Immature natural killer cell (primary cell): ENCODE measurements around the gene MYO1D. TPM values are rescaled to one million over a fixed set of nuclear protein-coding genes. Genes with fewer than 3 reads are reported as not detected.

Source experiments
- DNase-seq, 3 donors: peaks; one replicate each; pipeline ENCODE4 v3.0.0; 2022; ENCODE audit warnings: mixed read lengths in 1 of 3
- H3K27ac Mint-ChIP-seq, 6 donors: one replicate each; pipeline ENCODE4 v1.8.0; 2020; ENCODE audit warnings: mixed read lengths in 6 of 6, mild to moderate bottlenecking in 5 of 6, inconsistent platforms in 4 of 6, moderate library complexity in 3 of 6
- H3K27me3 Mint-ChIP-seq, 3 donors: one replicate each; pipeline ENCODE4 v1.8.0; 2020 to 2021; ENCODE audit warnings: low read depth in 3 of 3, mild to moderate bottlenecking in 3 of 3, mixed read lengths in 3 of 3, moderate library complexity in 3 of 3, inconsistent platforms in 1 of 3
- H3K36me3 Mint-ChIP-seq, 3 donors: one replicate each; pipeline ENCODE4 v1.8.0; 2020; ENCODE audit warnings: mixed read lengths in 3 of 3, inconsistent platforms in 2 of 3, mild to moderate bottlenecking in 2 of 3
- H3K4me1 Mint-ChIP-seq, 2 donors: one replicate each; pipeline ENCODE4 v1.8.0; 2020; ENCODE audit warnings: inconsistent platforms in 2 of 2, mild to moderate bottlenecking in 2 of 2, mixed read lengths in 2 of 2, moderate library complexity in 1 of 2
- H3K4me3 Mint-ChIP-seq, 5 donors: one replicate each; pipeline ENCODE4 v1.8.0; 2020; ENCODE audit warnings: mild to moderate bottlenecking in 5 of 5, mixed read lengths in 5 of 5, inconsistent platforms in 3 of 5, moderate library complexity in 3 of 5
- H3K9me3 Mint-ChIP-seq, 6 donors: one replicate each; pipeline ENCODE4 v1.8.0; 2020; ENCODE audit warnings: mild to moderate bottlenecking in 6 of 6, mixed read lengths in 6 of 6, inconsistent platforms in 4 of 6, moderate library complexity in 3 of 6
- polyA plus RNA-seq, 3 donors: library from polyadenylated mRNA; unstranded; fragments of 300-500 nt; fragmentation: Illumina TruSeq; gene quantifications; one replicate each; pipeline ENCODE4 v1.2.3, GENCODE V29; 2021

MYO1D gene
- polyA plus RNA-seq, 3 donors from 2014 or later = 2.0 to 7.9 TPM; not detected in 1

DNA sequence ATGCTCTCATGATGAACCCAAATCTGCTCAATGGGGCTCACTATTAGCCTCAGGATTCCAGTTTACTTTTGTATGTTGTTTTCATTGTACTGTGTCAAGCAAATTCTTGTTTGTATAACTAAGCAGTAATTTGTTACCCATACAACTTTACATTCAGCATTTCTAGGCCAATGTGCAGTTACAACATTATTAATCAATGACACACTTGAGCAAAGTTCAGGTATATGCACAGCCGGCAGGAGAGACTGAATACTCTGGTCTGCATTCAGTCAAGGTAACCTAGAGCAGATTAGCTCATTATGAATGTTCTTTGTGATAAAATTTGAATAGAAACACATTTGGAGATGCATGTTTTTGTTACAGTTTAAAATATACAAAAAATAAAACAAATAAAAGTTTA is 2.2 kb upstream of the MYO1D start:
- peaks cover 3 to 21% (median 16%) of the 10 kb centered on the region in 3 donors for H3K27me3 Mint-ChIP-seq
- H3K4me1 Mint-ChIP-seq = peaks cover 21 to 30% of the 10 kb centered on the region in 2 donors
- no peak overlapping the region for H3K27ac Mint-ChIP-seq
- no peaks in the 10 kb centered on the region for H3K9me3 Mint-ChIP-seq
- no peak for DNase-seq
- peaks cover 0 to 5% (median 3%) of the 10 kb centered on the region in 3 donors for H3K36me3 Mint-ChIP-seq
- no peak overlapping the region for H3K4me3 Mint-ChIP-seq

GRCh38 chr17:32878211-32878610 is 1.3 kb upstream of the MYO1D start:
- peak overlapping the region in 4 of 5 donors; percentile 84 to 94 (median 90) for H3K4me3 Mint-ChIP-seq
- peak overlapping the region in 2 of 6 donors; percentile 29 to 59 for H3K27ac Mint-ChIP-seq
- H3K9me3 Mint-ChIP-seq = no peaks in the 10 kb centered on the region

GRCh38 chr17:32877164-32877764 is 340 bp upstream of the MYO1D start:
- Mint-ChIP-seq H3K4me3 (peak overlapping the region; percentile 84 to 94 (median 88)), H3K9me3 (no peaks in the 10 kb centered on the region), H3K27me3 (peaks cover 4 to 16% (median 13%) of the 10 kb centered on the region in 3 donors), H3K27ac (peak overlapping the region; percentile 85 to 94 (median 86)), H3K36me3 (peaks cover 0 to 5% (median 0%) of the 10 kb centered on the region in 3 donors), H3K4me1 (peaks cover 21 to 30% of the 10 kb centered on the region in 2 donors)
- peak; percentile 88 to 93 (median 92) for DNase-seq

More at GRCh38 chr17:32878211-32878610, 1.3 kb upstream of the MYO1D start:
- Mint-ChIP-seq H3K27me3 (peaks cover 4 to 16% (median 16%) of the 10 kb centered on the region in 3 donors), H3K36me3 (peaks cover 0 to 5% (median 0%) of the 10 kb centered on the region in 3 donors), H3K4me1 (peaks cover 21 to 30% of the 10 kb centered on the region in 2 donors)
- no peak for DNase-seq

DNA sequence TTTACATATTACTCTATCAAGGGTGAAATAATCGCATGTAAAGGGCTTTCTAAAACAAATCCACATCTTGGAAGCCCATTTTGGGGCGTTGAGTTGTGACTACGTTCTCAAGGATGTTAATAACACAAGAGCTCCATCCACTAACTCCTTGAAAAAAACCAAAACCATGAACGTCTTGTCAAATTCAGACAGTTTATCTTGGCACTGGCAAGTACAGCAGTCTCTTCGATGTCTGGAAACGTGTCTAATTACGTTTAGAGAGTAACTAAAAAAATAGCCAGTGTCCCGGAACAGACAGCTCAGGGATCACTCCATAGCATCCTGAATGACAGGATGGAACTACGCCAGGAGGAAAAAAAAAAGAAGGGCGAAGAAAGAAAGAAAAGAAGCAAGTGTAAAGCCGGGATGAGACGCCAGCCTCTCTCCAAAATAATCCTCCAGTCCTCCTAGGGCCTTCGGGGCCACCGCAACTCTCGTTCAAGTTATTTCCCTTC is 954 bp downstream of the MYO1D start:
- Mint-ChIP-seq H3K9me3 (no peaks in the 10 kb centered on the region), H3K27ac (peak overlapping the region; percentile 31 to 95 (median 82)), H3K36me3 (peaks cover 0 to 3% (median 0%) of the 10 kb centered on the region in 3 donors), H3K4me1 (peaks cover 21 to 30% of the 10 kb centered on the region in 2 donors), H3K27me3 (peaks cover 2 to 16% (median 13%) of the 10 kb centered on the region in 3 donors), H3K4me3 (peak overlapping the region; percentile 90 to 96 (median 95))
- peak in 1 of 3 donors; percentile 6 for DNase-seq

DNA sequence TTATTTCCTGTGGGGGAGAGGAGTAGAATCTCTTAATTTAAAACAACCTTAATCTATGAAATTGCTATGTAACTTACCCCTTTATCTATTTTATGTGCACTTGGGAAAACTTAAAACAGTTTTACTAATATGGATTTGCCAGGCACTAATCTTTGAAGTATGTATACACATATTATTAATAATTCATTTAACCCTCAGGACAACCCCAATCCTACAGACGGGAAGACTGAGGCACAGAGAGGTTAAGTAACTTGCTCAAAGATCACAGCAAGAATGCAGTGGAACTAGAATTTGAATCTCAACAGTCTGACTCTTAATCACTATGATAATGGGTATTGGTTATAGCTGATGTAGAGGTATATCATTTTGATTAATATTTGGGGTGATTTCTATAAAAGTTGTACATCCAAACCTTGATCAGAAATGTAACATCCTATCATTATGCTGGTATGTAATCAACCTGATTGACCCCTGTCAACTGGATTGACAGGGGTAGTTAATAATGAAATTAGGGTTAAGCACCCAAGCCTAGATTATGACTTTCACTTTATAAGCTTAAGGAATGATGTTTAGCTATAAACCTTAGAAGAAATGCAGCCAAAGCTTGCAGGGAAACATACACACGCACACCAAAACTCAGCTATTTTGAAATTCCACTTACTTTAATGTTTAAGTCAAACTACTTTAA is 1.6 kb downstream of the MYO1D start:
- Mint-ChIP-seq H3K9me3 (no peaks in the 10 kb centered on the region), H3K4me1 (peaks cover 21 to 30% of the 10 kb centered on the region in 2 donors), H3K27me3 (peaks cover 2 to 16% (median 11%) of the 10 kb centered on the region in 3 donors), H3K4me3 (peak overlapping the region; percentile 90 to 96 (median 95)), H3K36me3 (no peaks in the 10 kb centered on the region), H3K27ac (peak overlapping the region in 1 of 6 donors; percentile 86)
- no peak for DNase-seq

- H3K4me1 Mint-ChIP-seq = peaks cover 17 to 25% of the 10 kb centered on the region in 2 donors
- peaks cover 2 to 12% (median 11%) of the 10 kb centered on the region in 3 donors for H3K27me3 Mint-ChIP-seq
- no peaks in the 10 kb centered on the region for H3K9me3 Mint-ChIP-seq
- H3K27ac Mint-ChIP-seq = no peak overlapping the region
- no peak for DNase-seq
- no peaks in the 10 kb centered on the region for H3K36me3 Mint-ChIP-seq
- no peak overlapping the region for H3K4me3 Mint-ChIP-seq
Measured at GRCh38 chr17:32873114-32873513, 3.8 kb downstream of the MYO1D start.

DNA sequence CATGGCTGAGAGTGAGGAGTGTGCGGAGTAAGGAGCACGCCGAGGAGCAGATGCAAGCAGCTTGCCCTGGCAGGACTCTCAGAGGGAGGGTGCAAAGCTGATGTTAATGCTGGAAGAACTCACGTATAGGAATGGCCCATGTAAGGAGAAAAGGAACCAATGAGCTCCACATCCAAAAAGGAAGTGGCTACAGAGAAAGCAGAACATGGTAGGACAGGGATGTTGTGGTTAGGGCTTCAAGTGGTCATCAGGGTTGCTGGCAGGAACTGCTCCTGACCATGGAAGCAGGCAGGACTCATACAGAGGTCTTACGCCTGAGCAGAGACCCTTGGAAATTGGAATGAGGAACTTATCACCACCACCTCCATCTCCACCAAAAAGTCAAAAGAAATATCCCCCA is 5.2 kb downstream of the MYO1D start:
- no peak for DNase-seq
- Mint-ChIP-seq H3K36me3 (no peaks in the 10 kb centered on the region), H3K9me3 (no peaks in the 10 kb centered on the region), H3K27ac (no peak overlapping the region), H3K4me3 (no peak overlapping the region), H3K27me3 (peaks cover 2 to 8% (median 6%) of the 10 kb centered on the region in 3 donors), H3K4me1 (peaks cover 8 to 16% of the 10 kb centered on the region in 2 donors)

DNA sequence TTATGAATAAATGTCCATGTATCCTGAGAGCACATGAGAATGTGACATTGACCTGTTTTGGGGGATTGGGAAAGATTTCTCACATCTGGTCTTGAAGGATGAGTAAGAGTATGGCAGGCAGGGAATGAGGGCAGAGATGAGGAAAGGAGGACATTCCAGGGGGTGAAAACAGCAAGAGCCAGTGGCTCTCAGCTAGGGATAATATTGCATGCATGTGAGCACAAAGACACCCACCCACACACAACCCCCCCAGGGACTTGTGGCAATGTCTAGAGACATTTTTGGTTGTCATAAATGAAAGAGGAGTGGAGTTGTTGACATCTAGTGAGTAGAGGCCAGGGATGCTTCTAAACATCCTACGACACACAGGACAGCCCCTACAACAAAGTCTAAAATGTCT is 6.0 kb downstream of the MYO1D start:
- Mint-ChIP-seq H3K27me3 (peaks cover 6 to 10% (median 6%) of the 10 kb centered on the region in 3 donors), H3K36me3 (no peaks in the 10 kb centered on the region), H3K4me3 (no peak overlapping the region), H3K9me3 (no peaks in the 10 kb centered on the region), H3K27ac (no peak overlapping the region), H3K4me1 (peaks cover 5 to 13% of the 10 kb centered on the region in 2 donors)
- no peak for DNase-seq

DNA sequence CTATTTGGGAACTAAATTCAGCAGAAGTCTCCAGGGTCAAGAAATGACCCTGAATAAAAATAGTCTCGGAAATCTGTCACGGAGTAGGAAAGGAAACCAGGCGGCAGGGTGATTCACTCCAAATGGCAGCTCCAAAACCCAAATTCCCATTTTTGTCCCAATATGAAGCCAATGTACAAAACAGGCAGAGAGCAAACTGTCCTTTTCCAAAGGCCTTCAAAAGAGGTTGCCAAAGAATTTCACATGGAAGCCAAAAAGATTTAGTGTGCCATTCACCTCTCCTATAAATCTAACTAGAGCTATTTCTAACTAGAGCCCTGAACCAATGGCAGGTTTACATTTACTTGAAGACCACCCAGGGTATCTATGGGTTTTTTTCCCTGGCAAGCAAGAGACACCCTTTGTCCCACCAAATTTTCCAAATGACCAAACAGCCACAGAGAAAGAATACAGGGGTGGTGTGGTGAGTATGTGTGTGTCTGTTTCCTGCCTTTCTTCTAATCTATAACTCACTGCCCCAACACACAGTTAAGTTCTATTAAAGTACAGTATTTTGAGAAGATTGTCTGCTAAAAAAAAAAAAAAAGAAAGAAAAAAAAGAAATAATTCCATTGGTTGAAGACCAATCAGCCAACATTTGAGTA is 6.8 kb downstream of the MYO1D start:
- Mint-ChIP-seq H3K4me3 (no peak overlapping the region), H3K36me3 (no peaks in the 10 kb centered on the region), H3K27me3 (peaks cover 2 to 11% (median 8%) of the 10 kb centered on the region in 3 donors), H3K27ac (no peak overlapping the region), H3K9me3 (no peaks in the 10 kb centered on the region), H3K4me1 (peaks cover 0 to 4% of the 10 kb centered on the region in 2 donors)
- DNase-seq = no peak

DNA sequence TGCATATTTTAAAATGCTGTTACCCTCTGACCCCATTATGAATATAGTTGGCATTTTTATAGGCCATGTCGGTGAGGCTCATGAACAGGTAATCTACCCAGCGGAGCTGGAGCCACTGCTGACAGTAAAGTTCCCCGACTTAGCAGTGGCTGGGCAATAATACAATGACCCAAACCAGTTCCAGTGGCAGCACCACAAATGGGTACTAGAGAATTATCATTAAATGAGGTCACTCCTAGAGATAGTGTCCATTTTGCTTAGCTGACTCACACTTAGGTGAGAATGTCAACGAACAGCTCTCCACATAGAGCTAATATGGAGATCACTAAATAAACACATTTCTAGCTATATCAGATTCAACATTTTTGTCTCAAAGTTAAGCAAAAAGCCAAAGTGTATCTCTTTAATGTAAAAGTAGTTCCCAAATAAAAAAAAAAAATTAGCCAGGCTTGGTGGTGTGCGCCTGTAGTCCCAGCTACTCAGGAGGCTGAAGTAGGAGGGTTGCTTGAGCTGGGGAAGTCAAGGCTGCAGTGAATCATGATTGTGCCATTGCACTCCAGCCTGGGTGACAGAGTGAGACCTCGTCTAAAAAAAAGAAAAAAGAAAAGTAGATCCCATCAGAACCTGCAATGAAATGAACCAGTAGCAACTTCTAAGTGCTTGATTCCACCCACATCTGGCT is 7.4 kb downstream of the MYO1D start:
- H3K4me1 Mint-ChIP-seq = no peaks in the 10 kb centered on the region
- H3K9me3 Mint-ChIP-seq = no peaks in the 10 kb centered on the region
- H3K27me3 Mint-ChIP-seq = peaks cover 2 to 11% (median 8%) of the 10 kb centered on the region in 3 donors
- H3K27ac Mint-ChIP-seq = no peak overlapping the region
- no peak for DNase-seq
- H3K4me3 Mint-ChIP-seq = no peak overlapping the region
- H3K36me3 Mint-ChIP-seq = no peaks in the 10 kb centered on the region

- DNase-seq = no peak
- Mint-ChIP-seq H3K4me1 (peaks cover 1 to 5% of the 10 kb centered on the region in 2 donors), H3K36me3 (no peaks in the 10 kb centered on the region), H3K27ac (no peak overlapping the region), H3K9me3 (no peaks in the 10 kb centered on the region), H3K4me3 (no peak overlapping the region), H3K27me3 (peaks cover 5 to 21% (median 9%) of the 10 kb centered on the region in 3 donors)
Measured at GRCh38 chr17:32865141-32865540, 11.8 kb downstream of the MYO1D start.

GRCh38 chr17:32863559-32863958 is 13.4 kb downstream of the MYO1D start:
- no peaks in the 10 kb centered on the region for H3K9me3 Mint-ChIP-seq
- H3K36me3 Mint-ChIP-seq = no peaks in the 10 kb centered on the region
- H3K4me3 Mint-ChIP-seq = no peak overlapping the region
- H3K27ac Mint-ChIP-seq = no peak overlapping the region
- no peak for DNase-seq
- peaks cover 2 to 7% of the 10 kb centered on the region in 2 donors for H3K4me1 Mint-ChIP-seq
- peaks cover 4 to 21% (median 9%) of the 10 kb centered on the region in 3 donors for H3K27me3 Mint-ChIP-seq

DNA sequence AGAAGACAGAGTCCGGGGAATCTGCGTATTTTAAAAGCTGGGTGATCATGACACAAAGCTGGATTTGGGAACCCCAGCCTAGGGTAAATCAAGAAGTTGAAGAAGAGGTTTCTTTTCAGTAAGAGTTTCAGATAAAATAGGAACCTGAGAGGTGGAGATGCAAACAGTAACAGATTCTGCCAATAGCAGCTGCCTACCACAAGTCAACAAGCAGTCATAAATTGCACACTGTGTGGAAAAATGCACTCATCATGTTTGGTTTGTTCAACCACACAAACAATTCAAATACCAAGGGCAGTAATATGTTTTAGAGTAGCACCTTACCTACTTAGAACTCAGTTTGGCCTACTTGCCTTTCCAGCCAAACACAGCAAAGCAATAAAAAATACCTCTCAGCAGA is 14.0 kb downstream of the MYO1D start:
- Mint-ChIP-seq H3K27me3 (peaks cover 4 to 21% (median 9%) of the 10 kb centered on the region in 3 donors), H3K9me3 (no peaks in the 10 kb centered on the region), H3K4me1 (peaks cover 2 to 7% of the 10 kb centered on the region in 2 donors), H3K27ac (no peak overlapping the region), H3K36me3 (no peaks in the 10 kb centered on the region), H3K4me3 (no peak overlapping the region)
- DNase-seq = no peak
